ENCODE data around the gene ATP6V0C.
A peak's percentile ranks its signal among the peaks of the same experiment; 100 is the strongest.
"Not testable (repeated sequence)": the region's sequence is repeated elsewhere in the genome, so short reads cannot be mapped to it uniquely, and the experiment has no call there.

Gene ATP6V0C

DNA sequence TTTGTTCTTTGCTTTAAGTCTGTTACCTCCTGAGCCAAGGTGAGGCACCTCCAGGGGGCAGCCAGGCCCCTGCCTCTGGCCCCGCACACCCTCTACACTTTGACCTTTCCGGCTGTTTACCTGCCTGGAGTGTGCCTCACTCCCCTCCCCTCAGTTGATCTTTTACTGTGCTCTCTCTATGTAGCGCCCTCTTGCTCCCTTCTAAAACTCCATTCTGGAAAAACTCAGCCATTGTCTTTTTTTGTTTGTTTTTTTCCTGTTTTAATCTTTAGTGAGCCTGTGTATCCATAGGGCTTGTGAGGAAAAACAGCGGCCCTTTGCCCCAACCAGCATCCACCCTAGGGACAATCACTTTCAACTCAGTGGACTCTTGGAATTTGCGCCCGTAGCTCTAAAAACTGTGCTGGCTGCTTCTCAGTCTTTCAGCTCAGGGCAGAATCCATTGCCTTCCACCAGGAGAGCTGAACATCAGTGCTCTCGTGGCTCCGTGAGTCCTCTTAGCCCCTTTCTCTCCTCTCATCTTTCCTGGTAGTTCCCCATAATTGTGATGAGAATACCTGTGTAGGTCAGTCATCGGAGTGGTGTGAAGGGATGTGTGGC lies 10.7 kb downstream of the ATP6V0C start:
- H3K9me3 Mint-ChIP-seq = no peaks in the 10 kb centered on the region
- H3K27ac Mint-ChIP-seq = no peak overlapping the region
- H3K27me3 Mint-ChIP-seq = no peaks in the 10 kb centered on the region
- H3K36me3 Mint-ChIP-seq = peaks cover 4% of the 10 kb centered on the region
- H3K4me1 Mint-ChIP-seq = peaks cover 19% of the 10 kb centered on the region
- H3K4me3 Mint-ChIP-seq = no peak overlapping the region

DNA sequence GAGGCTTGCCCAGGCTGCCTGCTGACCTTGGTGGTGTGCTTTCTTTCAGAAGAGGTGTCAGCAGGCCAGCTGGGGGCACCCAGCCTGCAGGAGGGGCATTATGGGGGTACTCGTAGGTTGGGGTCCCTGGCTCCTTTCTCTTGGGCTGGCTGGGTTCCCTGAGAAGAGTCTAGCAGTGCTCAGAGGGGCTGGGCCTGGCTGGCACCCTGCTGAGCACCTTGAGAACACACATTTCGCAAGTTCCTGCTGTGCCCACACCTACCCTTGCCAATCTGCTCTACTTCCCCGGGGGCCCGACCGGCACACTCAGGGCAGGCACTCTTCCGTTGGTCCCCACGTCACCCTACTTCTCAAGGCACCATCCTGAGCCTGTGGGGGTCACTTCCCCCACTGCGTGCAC lies 12.4 kb downstream of the ATP6V0C start:
- peaks cover 1% of the 10 kb centered on the region for H3K36me3 Mint-ChIP-seq

DNA sequence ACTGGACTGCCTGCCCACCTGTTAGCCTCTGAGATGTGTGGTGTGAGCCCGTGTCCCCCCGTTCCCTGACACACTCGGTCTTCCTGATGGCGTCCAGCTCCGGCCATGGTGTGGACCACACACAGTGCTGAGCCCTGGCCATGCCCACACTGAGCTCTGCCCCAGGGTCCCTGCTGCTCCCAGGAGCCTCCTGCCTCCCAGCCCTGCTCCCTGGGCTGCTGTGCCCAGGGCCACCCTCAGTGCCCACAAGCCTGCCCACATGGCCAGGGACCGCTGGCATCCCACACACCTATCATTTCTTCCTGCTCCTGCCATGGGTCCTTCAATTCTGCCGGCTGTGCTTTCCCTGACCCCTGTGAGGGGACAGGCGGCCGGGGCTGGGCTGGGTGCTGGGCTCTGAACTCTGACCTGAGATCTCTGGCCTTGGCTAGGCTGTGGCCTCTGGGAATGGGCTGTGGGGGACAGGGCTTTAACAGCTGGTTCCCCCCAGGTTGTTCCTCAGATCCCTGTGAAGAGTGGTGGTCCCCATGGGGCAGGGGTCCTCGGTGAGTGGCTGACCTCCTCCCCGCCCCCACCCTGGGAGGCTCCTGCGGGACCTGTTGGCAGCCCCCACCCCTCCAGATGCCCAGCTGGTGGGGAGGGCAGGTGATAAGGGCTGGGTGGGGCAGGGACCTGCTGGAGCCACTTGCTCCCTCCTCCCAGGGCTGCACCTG lies 13.5 kb downstream of the ATP6V0C start:
- Mint-ChIP-seq H3K4me3 (no peak overlapping the region), H3K36me3 (peaks cover 1% of the 10 kb centered on the region), H3K4me1 (peaks cover 10% of the 10 kb centered on the region), H3K27me3 (no peaks in the 10 kb centered on the region), H3K9me3 (no peaks in the 10 kb centered on the region), H3K27ac (no peak overlapping the region)

More for the DNA sequence above, 12.4 kb downstream of the ATP6V0C start:
- Mint-ChIP-seq H3K4me3 (no peak overlapping the region), H3K9me3 (no peaks in the 10 kb centered on the region), H3K27ac (no peak overlapping the region), H3K4me1 (peaks cover 14% of the 10 kb centered on the region), H3K27me3 (no peaks in the 10 kb centered on the region)

DNA sequence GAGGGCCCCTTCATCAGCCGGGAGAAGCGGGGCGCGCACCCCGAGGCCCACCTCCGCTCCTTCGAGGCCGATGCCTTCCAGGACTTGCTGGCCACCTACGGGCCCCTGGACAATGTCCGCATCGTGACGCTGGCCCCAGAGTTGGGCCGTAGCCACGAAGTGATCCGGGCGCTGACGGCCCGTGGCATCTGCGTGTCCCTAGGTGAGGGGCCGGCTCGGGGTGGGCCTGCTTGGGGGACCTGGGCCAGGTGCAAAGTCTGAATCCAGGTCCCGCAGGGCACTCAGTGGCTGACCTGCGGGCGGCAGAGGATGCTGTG lies 14.0 kb downstream of the ATP6V0C start:
- Mint-ChIP-seq H3K27me3 (no peaks in the 10 kb centered on the region), H3K36me3 (peaks cover 1% of the 10 kb centered on the region), H3K27ac (no peak overlapping the region), H3K4me3 (no peak overlapping the region), H3K4me1 (peaks cover 14% of the 10 kb centered on the region), H3K9me3 (no peaks in the 10 kb centered on the region)

DNA sequence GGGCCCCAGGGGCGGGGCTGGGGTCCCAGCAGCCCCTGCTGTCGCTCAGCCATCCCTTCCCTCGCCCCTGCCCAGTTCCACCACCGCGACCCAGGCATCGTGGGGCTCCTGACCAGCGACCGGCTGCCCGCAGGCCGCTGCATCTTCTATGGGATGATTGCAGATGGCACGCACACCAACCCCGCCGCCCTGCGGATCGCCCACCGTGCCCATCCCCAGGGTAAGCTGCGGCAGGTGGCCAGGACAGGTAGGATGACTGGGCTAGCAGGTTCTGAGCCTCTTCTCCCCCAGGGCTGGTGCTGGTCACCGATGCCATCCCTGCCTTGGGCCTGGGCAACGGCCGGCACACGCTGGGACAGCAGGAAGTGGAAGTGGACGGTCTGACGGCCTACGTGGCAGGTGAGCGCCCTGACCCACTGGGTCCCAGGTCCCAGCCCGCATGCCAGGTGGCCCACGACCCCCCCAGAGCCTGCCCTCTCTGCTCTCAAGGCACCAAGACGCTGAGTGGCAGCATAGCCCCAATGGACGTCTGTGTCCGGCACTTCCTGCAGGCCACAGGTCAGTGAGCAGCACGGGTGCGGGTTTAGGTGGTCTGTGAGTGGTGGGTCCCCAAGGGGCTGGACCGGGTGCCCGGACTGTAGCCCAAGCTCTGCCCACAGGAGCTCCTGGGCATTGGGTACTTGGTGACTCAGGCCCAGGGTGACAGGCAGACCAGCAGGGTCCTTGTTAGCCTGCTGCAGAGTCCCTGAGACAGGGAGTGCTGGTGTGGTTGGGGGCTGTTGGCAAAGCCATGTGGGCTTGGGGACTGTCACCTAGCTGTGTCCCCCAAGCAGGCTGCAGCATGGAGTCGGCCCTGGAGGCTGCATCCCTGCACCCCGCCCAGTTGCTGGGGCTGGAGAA lies 14.7 kb downstream of the ATP6V0C start:
- no peak overlapping the region for H3K4me3 Mint-ChIP-seq
- peaks cover 1% of the 10 kb centered on the region for H3K36me3 Mint-ChIP-seq
- H3K9me3 Mint-ChIP-seq = no peaks in the 10 kb centered on the region
- no peak overlapping the region for H3K27ac Mint-ChIP-seq
- no peaks in the 10 kb centered on the region for H3K27me3 Mint-ChIP-seq
- peaks cover 16% of the 10 kb centered on the region for H3K4me1 Mint-ChIP-seq

DNA sequence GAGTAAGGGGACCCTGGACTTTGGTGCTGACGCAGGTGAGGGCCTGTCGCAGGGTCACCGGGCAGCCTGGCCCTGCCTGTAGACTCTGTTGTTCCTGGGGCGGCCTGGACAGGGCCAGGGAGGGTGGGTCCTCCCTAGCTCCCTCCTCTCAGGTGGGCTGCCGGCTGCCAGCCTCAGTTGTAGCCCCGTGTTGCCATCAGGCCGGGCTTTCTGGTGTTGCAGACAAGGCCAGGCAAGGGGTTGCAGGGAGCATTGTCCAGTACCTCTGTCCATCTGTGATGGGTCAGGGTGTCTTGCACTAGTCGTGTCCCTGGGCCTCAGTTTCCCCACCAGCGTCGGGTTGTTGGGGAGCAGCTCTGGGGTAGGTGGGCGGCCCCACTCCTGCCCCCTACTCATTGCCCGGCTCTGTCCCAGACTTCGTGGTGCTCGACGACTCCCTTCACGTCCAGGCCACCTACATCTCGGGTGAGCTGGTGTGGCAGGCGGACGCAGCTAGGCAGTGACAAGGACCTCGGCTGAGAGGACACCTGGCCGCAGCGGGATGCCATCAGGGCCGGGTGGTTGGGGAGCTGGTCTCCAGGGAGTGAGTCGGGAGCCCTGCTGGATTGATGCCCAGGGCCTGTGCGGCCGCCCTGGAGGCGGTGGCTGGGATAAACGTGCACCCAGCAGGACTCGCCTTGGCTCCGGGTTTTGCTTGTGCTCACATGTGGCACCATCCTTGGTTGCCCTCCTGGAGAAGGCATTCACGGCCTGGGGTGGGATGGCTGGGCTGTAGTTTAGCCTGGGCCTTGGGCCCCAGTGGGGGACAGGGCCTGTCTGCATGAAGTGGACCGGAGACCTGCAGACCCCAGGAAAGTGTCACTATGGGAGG lies 15.5 kb downstream of the ATP6V0C start:
- Mint-ChIP-seq H3K4me1 (peaks cover 14% of the 10 kb centered on the region), H3K4me3 (no peak overlapping the region), H3K27ac (no peak overlapping the region), H3K36me3 (no peaks in the 10 kb centered on the region), H3K9me3 (no peaks in the 10 kb centered on the region), H3K27me3 (no peaks in the 10 kb centered on the region)

DNA sequence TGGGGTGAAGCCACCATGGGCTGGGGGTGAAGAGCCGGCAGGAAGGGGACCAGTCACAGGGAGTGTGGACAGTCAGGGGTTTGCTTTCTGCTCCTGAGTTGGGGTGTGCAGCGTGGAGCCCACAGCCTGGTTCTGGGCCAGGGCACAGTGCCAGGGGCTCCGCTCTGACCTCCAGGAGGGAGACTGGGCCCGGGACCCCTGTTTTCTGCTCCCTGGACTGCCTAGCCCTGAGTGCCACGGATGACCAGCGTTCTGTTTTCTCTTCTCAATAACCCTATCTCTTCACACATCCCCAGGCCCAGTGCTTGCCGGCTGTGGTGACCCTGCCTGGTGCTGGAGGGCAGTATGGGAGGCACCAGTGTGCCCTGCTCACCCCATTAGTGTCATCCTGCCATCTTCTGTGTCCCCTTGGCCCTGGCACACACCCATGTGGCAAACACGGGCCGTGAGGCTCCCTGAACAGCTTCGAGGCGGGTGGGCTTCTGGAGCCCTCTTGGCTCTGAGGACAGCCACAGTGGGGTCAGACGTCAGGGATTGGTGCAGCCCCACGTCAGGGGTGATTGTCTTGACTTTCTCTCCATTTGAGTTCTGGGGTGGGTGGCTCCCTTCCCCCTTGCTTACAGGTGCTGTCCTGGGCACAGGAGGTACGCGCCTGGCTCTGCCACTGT lies 16.3 kb downstream of the ATP6V0C start:
- H3K4me3 Mint-ChIP-seq = no peak overlapping the region
- H3K9me3 Mint-ChIP-seq = no peaks in the 10 kb centered on the region
- H3K4me1 Mint-ChIP-seq = peaks cover 10% of the 10 kb centered on the region
- H3K36me3 Mint-ChIP-seq = no peaks in the 10 kb centered on the region
- no peaks in the 10 kb centered on the region for H3K27me3 Mint-ChIP-seq
- no peak overlapping the region for H3K27ac Mint-ChIP-seq

DNA sequence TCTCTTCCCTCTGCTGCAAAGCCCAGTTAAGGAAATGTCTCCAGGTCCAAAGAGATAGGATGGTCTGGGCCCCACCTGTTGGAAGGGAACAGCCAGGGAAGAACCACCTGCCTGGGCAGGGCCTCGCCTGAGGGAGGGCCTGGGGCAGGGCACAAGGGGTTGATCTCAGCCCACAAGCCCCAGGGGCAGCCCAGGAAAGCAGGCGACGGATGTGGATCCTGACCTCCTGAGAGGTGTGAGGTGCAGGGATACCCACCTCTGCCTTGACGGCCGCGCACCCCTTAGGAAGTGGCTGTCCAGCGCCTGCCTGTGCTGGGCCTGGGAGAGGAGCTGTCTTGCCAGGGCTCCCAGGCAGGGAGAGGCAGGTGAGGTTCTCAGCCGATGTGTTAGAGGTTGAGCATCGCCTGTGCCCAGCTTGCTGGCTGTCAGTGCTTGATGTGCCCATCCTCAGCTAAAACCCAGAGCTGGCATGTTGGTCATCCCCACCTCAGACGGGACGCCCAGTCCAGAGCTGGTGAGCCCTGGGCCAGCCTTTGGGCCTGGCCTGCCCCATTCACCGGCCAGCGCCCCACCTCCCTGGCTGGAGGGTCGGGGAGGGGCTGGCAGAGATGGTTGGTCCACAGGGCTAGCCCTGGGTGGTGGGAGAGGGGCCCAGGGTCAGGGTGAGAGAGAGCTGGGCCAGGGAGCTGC lies 17.0 kb downstream of the ATP6V0C start:
- Mint-ChIP-seq H3K9me3 (no peaks in the 10 kb centered on the region), H3K36me3 (no peaks in the 10 kb centered on the region), H3K4me3 (peak overlapping the region; percentile 93), H3K27ac (peak overlapping the region; percentile 77), H3K4me1 (peaks cover 10% of the 10 kb centered on the region), H3K27me3 (no peaks in the 10 kb centered on the region)

DNA sequence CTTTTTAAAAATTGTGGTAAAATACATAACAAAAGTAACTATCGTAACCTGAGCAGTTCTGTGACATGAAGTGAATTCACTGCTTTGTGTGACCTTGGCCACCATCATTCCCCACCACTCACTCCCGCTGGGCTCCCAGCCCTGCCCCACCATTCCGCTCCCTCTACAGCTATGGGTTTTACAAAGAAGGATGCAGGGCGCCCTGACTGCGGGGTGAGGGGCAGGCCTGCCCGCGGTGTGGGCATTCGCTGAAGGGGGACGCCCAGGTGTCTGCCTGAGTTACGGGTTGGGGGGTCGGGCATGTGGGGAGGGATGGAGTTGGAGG lies 17.6 kb downstream of the ATP6V0C start, which contains the start of gene CEMP1:
Gene CEMP1, minus strand, starts transcription at position 38 of the 325 bp plus-strand sequence. CDS start 335 bp downstream, outside the sequence.
- Mint-ChIP-seq H3K4me3 (peak within 1 kb of the TSS; percentile 93), H3K9me3 (no peaks in the 10 kb centered on the region), H3K27me3 (no peaks in the 10 kb centered on the region), H3K27ac (peak within 1 kb of the TSS; percentile 97), H3K36me3 (no peaks in the 10 kb centered on the region), H3K4me1 (peaks cover 10% of the 10 kb centered on the region)

DNA sequence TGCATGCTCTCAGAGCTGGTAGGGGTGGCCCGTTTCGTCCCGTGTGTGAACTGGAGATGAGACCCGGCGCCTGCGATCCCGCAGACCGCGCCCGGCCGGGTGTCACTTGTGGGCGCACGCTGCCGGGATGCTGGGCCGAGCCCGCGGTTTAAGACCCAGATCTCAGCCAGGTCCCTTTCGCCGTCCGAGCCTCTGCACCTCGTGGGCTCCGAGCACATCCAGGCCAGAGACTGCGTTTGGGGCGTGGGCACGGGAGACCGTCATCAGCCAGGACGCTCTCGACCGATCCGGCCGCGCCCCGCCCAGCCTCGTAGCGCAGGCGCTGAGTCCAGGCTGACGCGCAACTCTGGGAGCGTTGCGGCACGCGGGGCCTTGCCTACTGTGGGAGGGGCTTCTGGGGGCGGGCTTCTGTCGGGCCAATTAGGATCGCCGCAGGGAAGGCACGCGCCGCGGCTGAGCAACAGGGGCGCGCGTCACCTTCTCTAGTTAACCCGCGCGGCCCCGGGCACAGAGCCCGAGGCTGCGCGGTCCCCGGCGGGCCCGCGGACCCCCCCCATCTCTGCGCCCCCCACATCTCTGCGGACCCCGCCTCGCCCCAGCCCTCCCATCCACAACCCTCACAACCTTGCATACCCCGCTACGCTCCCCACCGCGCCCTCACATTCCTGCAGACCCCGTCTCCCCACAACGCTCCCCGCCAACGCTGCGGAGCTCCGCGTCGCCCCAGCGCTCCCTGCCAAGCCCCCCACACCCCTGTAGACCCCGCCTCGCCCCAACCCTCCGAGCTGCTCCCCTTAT lies 18.1 kb downstream of the ATP6V0C start:
- Mint-ChIP-seq H3K27ac (peak overlapping the region; percentile 97), H3K36me3 (no peaks in the 10 kb centered on the region), H3K4me3 (peak overlapping the region; percentile 93), H3K4me1 (peaks cover 10% of the 10 kb centered on the region), H3K27me3 (no peaks in the 10 kb centered on the region), H3K9me3 (no peaks in the 10 kb centered on the region)

DNA sequence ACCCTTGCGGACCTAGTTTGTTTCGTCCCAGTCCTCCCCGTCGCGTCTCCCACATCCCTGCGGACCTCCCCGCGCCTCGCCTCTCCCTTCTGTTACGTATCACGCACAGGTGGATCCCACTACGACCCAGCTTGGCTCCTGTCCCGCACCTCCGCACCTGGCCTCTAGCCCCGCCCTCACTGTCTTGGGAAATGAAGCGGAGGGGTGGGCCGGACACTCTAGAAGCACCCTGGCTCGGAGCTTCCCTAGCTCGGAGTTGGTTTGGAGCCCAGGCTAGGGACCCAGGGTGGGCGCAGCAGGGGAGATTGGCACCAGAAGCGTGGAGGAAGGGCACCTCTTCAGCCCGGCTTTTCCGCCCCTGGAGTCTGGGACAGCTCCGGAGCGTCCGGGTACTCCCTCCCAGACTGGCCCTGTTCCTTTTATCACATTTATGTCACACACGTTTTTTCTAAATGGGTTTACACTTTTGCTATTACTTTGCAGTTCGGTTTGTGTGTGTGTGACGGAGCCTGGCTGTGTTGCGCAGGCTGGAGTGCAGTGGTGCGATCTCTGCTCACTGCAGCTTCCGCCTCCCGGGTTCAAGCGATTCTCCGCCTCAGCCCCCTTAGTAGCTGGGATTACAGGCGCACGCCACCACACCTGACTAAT lies 18.9 kb downstream of the ATP6V0C start:
- Mint-ChIP-seq H3K4me3 (peak overlapping the region; percentile 93), H3K36me3 (no peaks in the 10 kb centered on the region), H3K27ac (peak overlapping the region; percentile 97), H3K27me3 (no peaks in the 10 kb centered on the region), H3K9me3 (no peaks in the 10 kb centered on the region), H3K4me1 (peaks cover 15% of the 10 kb centered on the region)

DNA sequence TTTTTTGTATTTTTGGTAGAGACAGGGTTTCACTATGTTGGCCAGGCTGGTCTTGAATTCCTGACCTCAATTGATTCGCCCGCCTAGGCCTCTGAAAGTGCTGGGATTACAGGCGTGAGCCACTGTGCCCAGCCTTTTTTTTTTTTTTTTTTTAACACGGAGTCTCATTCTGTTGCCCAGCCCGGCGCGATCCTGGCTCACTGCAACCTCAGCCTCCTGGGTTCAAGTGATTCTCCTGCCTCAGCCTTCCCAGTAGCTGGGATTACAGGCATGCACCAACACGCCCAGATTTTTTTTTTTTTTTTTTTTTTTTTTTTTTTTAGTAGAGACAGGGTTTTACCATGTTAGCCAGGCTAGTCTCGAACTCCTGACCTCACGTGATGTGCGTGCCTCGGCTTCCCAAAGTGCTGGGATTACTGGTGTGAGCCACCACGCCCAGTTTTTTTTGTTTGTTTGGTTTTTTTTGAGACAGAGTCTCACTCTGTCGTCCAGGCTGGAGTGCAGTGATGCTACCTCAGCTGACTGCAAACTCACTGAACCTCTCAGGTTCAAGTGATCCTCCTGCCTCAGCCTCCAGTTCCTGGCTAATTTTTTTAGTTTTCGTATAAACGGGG lies 19.5 kb downstream of the ATP6V0C start:
- not testable (repeated sequence) for H3K9me3 Mint-ChIP-seq, H3K36me3 Mint-ChIP-seq, H3K27me3 Mint-ChIP-seq
- Mint-ChIP-seq H3K4me1 (peaks cover 15% of the 10 kb centered on the region), H3K27ac (peak overlapping the region; percentile 97), H3K4me3 (peak overlapping the region; percentile 93)

DNA sequence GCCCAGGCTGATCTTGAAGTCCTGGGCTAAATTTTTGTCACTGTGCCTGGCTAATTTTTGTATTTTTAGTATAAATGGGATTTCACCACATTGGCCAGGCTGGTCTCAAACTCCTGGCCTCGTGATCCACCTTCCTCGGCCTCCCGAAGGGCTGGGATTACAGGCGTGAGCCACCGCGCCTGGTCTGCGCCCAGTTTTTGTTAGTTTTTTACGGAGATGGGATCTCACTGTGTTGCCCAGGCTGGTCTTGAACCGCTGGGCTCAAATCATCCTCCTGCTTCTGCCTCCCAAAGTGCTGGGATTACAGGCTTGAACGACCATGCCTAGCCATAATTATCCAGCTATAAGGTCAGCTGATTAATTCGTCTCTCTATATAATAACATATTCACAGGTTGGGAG lies 20.2 kb downstream of the ATP6V0C start:
- Mint-ChIP-seq H3K27me3 (no peaks in the 10 kb centered on the region), H3K4me3 (peak overlapping the region; percentile 68), H3K4me1 (peaks cover 19% of the 10 kb centered on the region), H3K9me3 (no peaks in the 10 kb centered on the region), H3K27ac (peak overlapping the region; percentile 35), H3K36me3 (peaks cover 2% of the 10 kb centered on the region)

All from activated naive CD4-positive, alpha-beta T cell treated with anti-CD3 and anti-CD28 coated beads, Interleukin-2, amount 50 U/mL, for 24 hours (primary cell).